Ecto neural progenitor cell (in vitro differentiated cells): ENCODE measurements around the gene LYL1.
A peak's percentile ranks its signal among the peaks of the same experiment; 100 is the strongest.

ENCODE experiments used
- DNase-seq: peaks from one replicate; pipeline ENCODE4 v3.0.0-alpha.2; 2018; ENCODE audit warnings: low spot score

The LYL1 gene

DNA sequence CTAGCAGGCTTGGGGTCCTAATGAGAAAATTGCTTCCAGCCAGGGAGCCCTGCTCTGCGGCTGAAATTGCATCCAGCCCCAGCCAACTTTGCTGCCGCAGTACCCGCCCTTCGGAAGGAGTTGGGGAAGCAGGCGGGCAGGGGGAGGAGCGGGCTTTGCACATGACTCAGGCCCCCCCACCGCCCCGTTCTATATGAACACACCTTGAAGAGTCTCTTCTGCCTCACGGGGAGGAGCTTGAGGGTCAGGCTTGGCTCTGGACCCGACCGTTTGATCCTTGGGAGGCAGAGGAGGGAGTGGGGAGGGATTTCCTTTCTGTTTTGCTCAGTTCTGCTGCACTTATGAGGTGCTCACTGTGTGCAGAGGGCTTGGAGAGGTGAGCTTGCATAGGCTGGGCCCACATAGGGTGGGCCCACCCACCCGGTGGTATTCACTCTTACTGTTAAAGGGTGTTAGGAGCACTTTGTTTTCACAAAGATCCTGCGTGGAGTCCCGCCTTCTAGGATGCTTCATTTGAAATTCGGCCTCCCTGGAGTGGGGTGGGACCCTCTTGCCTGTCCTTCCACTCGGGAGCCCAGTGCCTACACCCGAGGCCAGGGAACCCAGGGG lies 46.5 kb downstream of the LYL1 start:
- no peak for DNase-seq

DNA sequence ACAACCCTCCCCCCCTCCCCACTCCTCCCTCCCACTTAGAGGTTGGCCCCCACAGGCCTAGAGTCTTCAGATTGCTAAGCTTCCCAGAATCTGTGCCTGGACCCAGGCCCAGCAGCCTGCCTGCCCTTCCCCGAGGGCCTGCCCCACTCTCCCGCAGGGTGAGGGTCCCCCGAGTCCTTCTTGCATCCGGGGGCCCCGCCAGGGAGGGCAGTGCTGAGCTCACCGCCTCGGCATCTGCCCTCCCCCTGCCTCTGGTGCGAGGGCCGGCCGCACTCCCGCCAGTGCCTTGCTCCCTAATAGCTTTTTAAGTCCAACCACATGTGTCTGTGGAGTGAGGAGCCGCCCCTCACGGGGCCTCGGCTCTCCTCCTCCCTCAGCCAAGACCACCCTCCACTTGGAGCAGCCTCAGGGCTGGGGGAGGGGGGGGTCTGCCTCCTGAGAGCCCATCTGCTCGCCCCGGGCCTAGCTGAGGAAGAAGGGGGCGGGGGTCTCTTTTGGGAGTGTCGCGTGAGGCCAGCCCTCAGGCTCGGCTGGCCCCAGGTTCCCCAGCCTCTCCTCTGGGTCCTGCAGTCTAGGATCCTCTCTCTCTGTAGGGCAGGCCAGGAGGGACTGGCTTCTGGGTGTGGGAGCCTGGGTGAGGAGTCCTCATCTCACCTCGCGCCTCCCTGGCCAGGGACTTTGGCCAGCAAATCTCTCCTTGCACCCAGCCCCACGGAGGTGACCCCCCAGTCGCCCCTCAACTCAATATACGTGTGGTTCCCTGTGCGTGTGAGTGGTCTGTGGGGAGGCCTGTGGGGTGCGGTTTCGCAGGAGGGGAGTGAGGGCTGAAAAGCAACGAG lies 47.2 kb downstream of the LYL1 start:
- peak; percentile 79 for DNase-seq

DNA sequence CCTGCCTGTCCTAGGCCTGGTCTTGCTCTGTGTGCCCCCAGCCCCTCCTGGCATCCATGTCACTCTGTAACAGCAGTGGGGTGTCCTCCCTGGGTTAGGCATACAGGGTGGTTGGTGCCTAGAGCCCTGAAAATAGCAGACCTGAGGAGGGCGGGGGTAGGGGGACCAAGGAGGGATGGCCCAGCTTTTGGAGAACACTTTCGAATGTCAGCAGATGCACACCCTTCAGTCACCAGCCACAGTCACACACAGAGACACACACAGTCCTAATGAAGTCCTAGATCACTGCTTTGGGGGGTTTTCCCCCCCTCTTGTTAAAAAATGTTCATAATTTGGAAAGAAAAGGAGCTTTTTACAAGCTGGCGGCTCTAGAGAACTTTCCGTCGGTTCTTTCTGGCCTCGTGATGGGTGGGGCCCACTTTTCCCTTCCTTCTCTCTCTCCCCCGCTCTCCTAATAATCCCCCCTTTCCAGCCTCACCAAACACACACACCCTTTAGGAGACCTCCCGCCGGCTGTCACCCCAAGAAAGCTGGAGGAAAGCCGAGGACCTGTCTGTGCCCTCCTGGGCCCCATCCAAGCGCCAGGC lies 47.9 kb downstream of the LYL1 start:
- DNase-seq = no peak

GRCh38 chr19:13053761-13054625 lies 48.7 kb downstream of the LYL1 start:
- peak; percentile 87 for DNase-seq

- DNase-seq = no peak
Observed at GRCh38 chr19:13053238-13053637, 49.4 kb downstream of the LYL1 start.

GRCh38 chr19:13052447-13053175 lies 50.0 kb downstream of the LYL1 start:
- no peak for DNase-seq

DNA sequence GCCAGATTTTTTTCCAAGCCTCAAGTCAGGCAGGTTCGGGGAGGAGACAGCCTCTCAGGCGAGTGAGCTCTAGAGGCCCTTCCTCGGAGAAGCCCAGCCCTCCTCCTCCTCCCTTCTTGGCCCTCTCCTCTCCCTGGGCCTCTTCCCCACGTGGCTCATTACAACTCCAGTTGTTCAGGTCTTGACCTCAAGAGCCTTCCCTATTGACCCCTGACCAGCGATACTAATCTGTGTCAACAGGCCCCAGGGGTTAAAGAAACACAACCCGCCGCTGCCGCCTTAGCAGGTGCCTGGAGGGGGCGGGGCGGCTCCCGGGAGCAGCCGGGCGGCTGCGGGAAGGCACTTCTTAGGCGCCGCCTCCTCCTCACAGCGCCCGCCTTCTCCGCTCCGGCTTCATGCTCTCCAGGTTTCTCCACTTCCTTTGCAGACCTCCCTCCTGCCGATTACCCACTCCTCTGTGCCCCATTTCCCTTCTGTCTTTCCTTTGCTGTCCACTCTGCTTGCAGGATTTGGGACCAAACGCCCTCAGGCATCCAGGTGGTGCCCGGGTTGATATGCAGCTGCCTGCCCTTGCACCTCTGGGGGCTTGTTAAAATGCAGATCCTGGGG lies 51.0 kb downstream of the LYL1 start:
- DNase-seq = peak; percentile 96

DNA sequence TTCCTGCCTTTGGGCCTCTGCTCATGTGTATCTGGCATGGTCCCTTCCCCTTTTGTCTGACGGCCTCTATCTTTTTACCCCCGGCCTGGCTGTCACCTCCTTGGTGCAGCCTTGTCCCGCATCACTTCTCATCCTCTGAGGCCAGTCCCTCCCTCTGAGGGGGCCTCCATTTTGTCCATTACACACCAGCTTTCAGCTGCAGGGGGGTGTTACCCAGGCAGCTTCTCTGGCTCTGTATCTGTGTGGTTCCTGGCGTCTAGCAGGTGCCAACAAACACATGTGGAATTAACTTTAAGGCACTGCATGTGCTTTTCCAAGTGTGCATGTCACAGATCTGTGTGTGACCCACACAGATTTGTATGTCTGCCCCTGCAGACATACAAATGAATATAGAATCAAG lies 52.4 kb downstream of the LYL1 start:
- no peak for DNase-seq
